Mucosa of gallbladder (tissue), 1 donor: ENCODE data around the gene SBDS. TPM values are rescaled to one million over a fixed set of nuclear protein-coding genes. Genes with fewer than 3 reads are reported as not detected.

Experiments used
- DNase-seq: peaks from one replicate; pipeline ENCODE4 v3.0.0-alpha.2; 2020; ENCODE audit warnings: low spot score
- total RNA-seq: library from RNA; stranded (reverse); gene quantifications from one replicate; pipeline ENCODE4 v1.2.1, GENCODE V29; 2021
- donor health status: DM: no; HTN: no; CAD: no.

The SBDS gene
- total RNA-seq, 1 donor from 2014 or later = 124 TPM

DNA sequence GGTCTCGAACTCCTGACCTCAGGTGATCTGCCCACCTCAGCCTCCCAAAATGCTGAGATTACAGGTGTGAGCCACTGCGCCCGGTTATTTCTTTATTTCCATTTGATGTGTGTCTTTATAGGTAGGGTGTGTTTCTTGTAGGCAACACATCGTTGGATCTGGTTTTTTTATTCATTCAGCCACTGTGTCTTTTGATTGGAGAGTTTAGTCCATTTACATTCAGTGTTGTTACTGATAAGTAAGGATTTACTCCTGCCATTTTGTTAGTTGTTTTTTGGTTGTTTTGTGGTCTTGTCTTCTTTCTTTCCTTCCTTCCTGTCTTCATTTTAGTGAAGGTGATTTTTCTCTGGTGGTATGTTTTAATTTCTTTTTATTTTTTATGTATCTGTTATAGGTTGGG lies 57.4 kb downstream of the SBDS start:
- DNase-seq = no peak

Other genes with a start within 250 kb of the SBDS start
- 133 TPM for gene TMEM248, start 74.4 kb downstream of the SBDS start, total RNA-seq
- gene TYW1, start 1.2 kb upstream of the SBDS start, total RNA-seq = 14.0 TPM